NCI-H774 (cell line): ENCODE results near the gene NPR1.

Experiments used
- DNase-seq: peaks from one replicate; lab custom pipeline; 2025; lab: John Stamatoyannopoulos, UW

Gene NPR1

GRCh38 chr1:153727463-153728304 lies 49.2 kb downstream of the NPR1 start, which contains the start of gene INTS3:
INTS3 (plus strand) TSS chr1:153728050; CDS start chr1:153728635, 585 bp downstream.
- DNase-seq = peak; percentile 100

- peak; percentile 27 for DNase-seq
Observed at GRCh38 chr1:153728305-153729066, 50.0 kb downstream of the NPR1 start.

- DNase-seq = no peak
Observed at GRCh38 chr1:153730468-153730988, 52.0 kb downstream of the NPR1 start.

- DNase-seq = no peak
Observed at GRCh38 chr1:153733970-153734369, 55.5 kb downstream of the NPR1 start.

- DNase-seq = no peak
Observed at GRCh38 chr1:153734396-153735089, 56.1 kb downstream of the NPR1 start.

- DNase-seq = no peak
Observed at GRCh38 chr1:153735090-153735420, 56.6 kb downstream of the NPR1 start.

GRCh38 chr1:153741986-153742385 lies 63.5 kb downstream of the NPR1 start:
- no peak for DNase-seq

- DNase-seq = no peak
Observed at GRCh38 chr1:153742411-153743142, 64.1 kb downstream of the NPR1 start.
